Skeletal muscle tissue (tissue), 4 donors: ENCODE measurements around the gene TIMM44. TPM values are rescaled to one million over a fixed set of nuclear protein-coding genes. Genes with fewer than 3 reads are reported as not detected.
"Not testable (repeated sequence)": the region's sequence is repeated elsewhere in the genome, so short reads cannot be mapped to it uniquely, and the experiment has no call there.

Source experiments
- H3K27ac ChIP-seq: one replicate; pipeline ENCODE4 v1.7.0; 2013; ENCODE audit warnings: mild to moderate bottlenecking, low read depth, low read length, inconsistent platforms
- H3K27me3 ChIP-seq, 3 donors: one replicate each; pipeline ENCODE4 v1.7.0; 2013; ENCODE audit warnings: low read length in 3 of 3; ENCODE audit not compliant: control insufficient read depth in 3 of 3, insufficient read depth in 3 of 3
- H3K36me3 ChIP-seq, 3 donors: one replicate each; pipeline ENCODE4 v1.7.0; 2013; ENCODE audit warnings: low read length in 3 of 3; ENCODE audit not compliant: control insufficient read depth in 3 of 3, insufficient read depth in 3 of 3
- H3K4me1 ChIP-seq, 3 donors: one replicate each; pipeline ENCODE4 v1.7.0; 2013; ENCODE audit warnings: low read length in 3 of 3, mild to moderate bottlenecking in 3 of 3; ENCODE audit not compliant: control insufficient read depth in 3 of 3, insufficient read depth in 3 of 3
- H3K4me3 ChIP-seq, 3 donors: one replicate each; pipeline ENCODE4 v1.7.0; 2013; ENCODE audit warnings: low read length in 3 of 3
- H3K9ac ChIP-seq, 3 donors: one replicate each; pipeline ENCODE4 v1.7.0; 2013; ENCODE audit warnings: low read length in 3 of 3, mild to moderate bottlenecking in 3 of 3, moderate library complexity in 2 of 3, low read depth in 1 of 3
- H3K9me3 ChIP-seq, 3 donors: one replicate each; pipeline ENCODE4 v1.7.0; 2013; ENCODE audit warnings: low read length in 3 of 3; ENCODE audit not compliant: control insufficient read depth in 3 of 3
- total RNA-seq: library from RNA; depleted of rRNA; stranded (reverse); fragments of >200 nt; gene quantifications from one replicate; pipeline ENCODE4 v1.2.3, GENCODE V29; 2014
- donor health status: Osteomylitis.

Gene TIMM44
- total RNA-seq, 1 donor from 2014 or later: 36.0 TPM

- Histone ChIP-seq H3K27me3 (peaks cover 11 to 33% (median 17%) of the 10 kb centered on the region in 3 donors), H3K36me3 (peaks cover 10 to 13% (median 12%) of the 10 kb centered on the region in 3 donors), H3K4me1 (peaks cover 29 to 39% (median 37%) of the 10 kb centered on the region in 3 donors), H3K9me3 (no peaks in the 10 kb centered on the region), H3K9ac (peak overlapping the region; percentile 77 to 82 (median 79)), H3K27ac (peak overlapping the region; percentile 78), H3K4me3 (peak overlapping the region; percentile 85 to 88 (median 86))
Observed at GRCh38 chr19:7921302-7921966, 22.0 kb downstream of the TIMM44 start.

GRCh38 chr19:7920519-7921301 is 22.8 kb downstream of the TIMM44 start:
- peak overlapping the region; percentile 77 to 82 (median 82) for H3K9ac ChIP-seq

GRCh38 chr19:7919610-7920518 is 23.6 kb downstream of the TIMM44 start, which contains the start of gene SNAPC2:
Gene SNAPC2, plus strand, starts transcription at chr19:7920338. Its CDS starts 29 bp downstream, at chr19:7920367.
- Histone ChIP-seq H3K27ac (peak within 1 kb of the TSS; percentile 79), H3K27me3 (peaks cover 20 to 47% (median 29%) of the 10 kb centered on the region in 3 donors), H3K9ac (peak within 1 kb of the TSS; percentile 77 to 82 (median 82)), H3K9me3 (no peaks in the 10 kb centered on the region), H3K4me3 (peak within 1 kb of the TSS; percentile 85 to 88 (median 86)), H3K4me1 (peaks cover 32 to 41% (median 38%) of the 10 kb centered on the region in 3 donors), H3K36me3 (peaks cover 10 to 13% (median 12%) of the 10 kb centered on the region in 3 donors)

More at GRCh38 chr19:7920519-7921301, 22.8 kb downstream of the TIMM44 start:
- peaks cover 29 to 39% (median 38%) of the 10 kb centered on the region in 3 donors for H3K4me1 ChIP-seq
- H3K4me3 ChIP-seq: peak overlapping the region; percentile 85 to 88 (median 86)
- peak overlapping the region; percentile 79 for H3K27ac ChIP-seq
- H3K36me3 ChIP-seq: peaks cover 10 to 13% (median 12%) of the 10 kb centered on the region in 3 donors
- no peaks in the 10 kb centered on the region for H3K9me3 ChIP-seq
- H3K27me3 ChIP-seq: peaks cover 15 to 39% (median 21%) of the 10 kb centered on the region in 3 donors

GRCh38 chr19:7918615-7919421 is 24.6 kb downstream of the TIMM44 start:
- Histone ChIP-seq H3K36me3 (peaks cover 10 to 13% (median 12%) of the 10 kb centered on the region in 3 donors), H3K9me3 (no peaks in the 10 kb centered on the region), H3K27ac (no peak overlapping the region), H3K27me3 (peaks cover 20 to 53% (median 34%) of the 10 kb centered on the region in 3 donors), H3K4me1 (peaks cover 32 to 46% (median 41%) of the 10 kb centered on the region in 3 donors), H3K4me3 (peak overlapping the region in 1 of 3 donors; percentile 1), H3K9ac (peak overlapping the region in 1 of 3 donors; percentile 8)

GRCh38 chr19:7918062-7918614 is 25.3 kb downstream of the TIMM44 start:
- H3K27ac ChIP-seq, H3K4me3 ChIP-seq, H3K9me3 ChIP-seq: not testable (repeated sequence)
- Histone ChIP-seq H3K27me3 (peaks cover 20 to 53% (median 34%) of the 10 kb centered on the region in 3 donors), H3K9ac (peak overlapping the region in 1 of 3 donors; percentile 33), H3K4me1 (peaks cover 32 to 46% (median 41%) of the 10 kb centered on the region in 3 donors), H3K36me3 (peaks cover 9 to 13% (median 10%) of the 10 kb centered on the region in 3 donors)

GRCh38 chr19:7917267-7918061 is 26.0 kb downstream of the TIMM44 start:
- Histone ChIP-seq H3K27ac (no peak overlapping the region), H3K4me1 (peaks cover 32 to 46% (median 41%) of the 10 kb centered on the region in 3 donors), H3K27me3 (peaks cover 20 to 56% (median 34%) of the 10 kb centered on the region in 3 donors), H3K9me3 (no peaks in the 10 kb centered on the region), H3K4me3 (peak overlapping the region; percentile 7 to 51 (median 35)), H3K9ac (peak overlapping the region in 2 of 3 donors; percentile 33 to 61), H3K36me3 (peaks cover 8 to 13% (median 10%) of the 10 kb centered on the region in 3 donors)

- peaks cover 8 to 10% (median 9%) of the 10 kb centered on the region in 3 donors for H3K36me3 ChIP-seq
- no peak overlapping the region for H3K27ac ChIP-seq
- peak overlapping the region in 2 of 3 donors; percentile 33 to 61 for H3K9ac ChIP-seq
- H3K27me3 ChIP-seq: peaks cover 20 to 56% (median 34%) of the 10 kb centered on the region in 3 donors
- H3K4me3 ChIP-seq: peak overlapping the region in 1 of 3 donors; percentile 7
- H3K9me3 ChIP-seq: no peaks in the 10 kb centered on the region
- H3K4me1 ChIP-seq: peaks cover 30 to 44% (median 37%) of the 10 kb centered on the region in 3 donors
Observed at GRCh38 chr19:7916955-7917266, 26.6 kb downstream of the TIMM44 start.
